BJ (cell line): ENCODE results near the gene TSPAN8. TPM values are rescaled to one million over a fixed set of nuclear protein-coding genes. Genes with fewer than 3 reads are reported as not detected.

Experiments used
- CTCF ChIA-PET: fragments of 350-600 bp; formaldehyde crosslinking; extraction: SDS; loops from one replicate; lab custom pipeline; 2021; ENCODE audit warnings: antibody characterized with exemption, inconsistent platforms; lab: Yijun Ruan, JAX
- POLR2A ChIA-PET: fragments of 300-600 bp; sonication (Branson Sonifier 250); formaldehyde crosslinking; extraction: SDS; loops from one replicate; lab custom pipeline; 2021; ENCODE audit warnings: antibody characterized with exemption; lab: Charles Lee
- DNase-seq: peaks from one replicate; pipeline ENCODE4 v3.0.0-alpha.2; 2011; ENCODE audit warnings: low read depth
- H3K27me3 ChIP-seq: 2 replicates; pipeline ENCODE4 v1.6.0; 2011; ENCODE audit warnings: low read length; ENCODE audit not compliant: control insufficient read depth, insufficient read depth
- H3K36me3 ChIP-seq: 2 replicates; pipeline ENCODE4 v1.5.1; 2011; ENCODE audit warnings: low read length; ENCODE audit not compliant: control insufficient read depth, insufficient read depth
- H3K4me3 ChIP-seq: 2 replicates; pipeline ENCODE4 v1.5.1; 2011; ENCODE audit warnings: low read depth, mild to moderate bottlenecking, control low read depth, low read length
- CTCF ChIP-seq: IDR thresholded peaks from 2 replicates; pipeline ENCODE4 v1.5.1; 2011; ENCODE audit warnings: low read depth, mild to moderate bottlenecking, control low read depth, inconsistent platforms, low read length, moderate library complexity; ENCODE audit not compliant: insufficient read depth
- polyA minus RNA-seq: library from RNA; depleted of rRNA, polyadenylated mRNA; stranded (reverse); fragments of >200 nt; gene quantifications from 2 replicates; pipeline ENCODE4 v1.2.3, GENCODE V29; 2011; rRNA and poly(A)+ RNA removed
- polyA plus RNA-seq: library from polyadenylated mRNA; depleted of rRNA; stranded (reverse); fragments of >200 nt; gene quantifications from 2 replicates; pipeline ENCODE4 v1.2.3, GENCODE V29; 2011; rRNA removed

The TSPAN8 gene
- polyA plus RNA-seq, result not detected in 2 replicates
- not detected in 2 replicates for polyA minus RNA-seq

GRCh38 chr12:71157601-71158233, at the start of gene TSPAN8:
Gene TSPAN8, minus strand, starts transcription at chr12:71157999. Its CDS starts 321 bp downstream, at chr12:71157678.
- no peak within 1 kb of the TSS for H3K4me3 ChIP-seq
- H3K27me3 ChIP-seq, result no peaks in the 10 kb centered on the region
- no peak for TF ChIP-seq CTCF
- no peak for DNase-seq
- ChIA-PET POLR2A (no interaction called here), CTCF (no interaction called here)
- no peaks in the 10 kb centered on the region for H3K36me3 ChIP-seq

- H3K4me3 ChIP-seq, result no peak overlapping the region
- POLR2A ChIA-PET, result no interaction called here
- no peaks in the 10 kb centered on the region for H3K27me3 ChIP-seq
- TF ChIP-seq CTCF, result no peak
- no peak for DNase-seq
- no peaks in the 10 kb centered on the region for H3K36me3 ChIP-seq
- CTCF ChIA-PET, result no interaction called here
Measured at GRCh38 chr12:71201136-71201679, 43.4 kb upstream of the TSPAN8 start.

DNA sequence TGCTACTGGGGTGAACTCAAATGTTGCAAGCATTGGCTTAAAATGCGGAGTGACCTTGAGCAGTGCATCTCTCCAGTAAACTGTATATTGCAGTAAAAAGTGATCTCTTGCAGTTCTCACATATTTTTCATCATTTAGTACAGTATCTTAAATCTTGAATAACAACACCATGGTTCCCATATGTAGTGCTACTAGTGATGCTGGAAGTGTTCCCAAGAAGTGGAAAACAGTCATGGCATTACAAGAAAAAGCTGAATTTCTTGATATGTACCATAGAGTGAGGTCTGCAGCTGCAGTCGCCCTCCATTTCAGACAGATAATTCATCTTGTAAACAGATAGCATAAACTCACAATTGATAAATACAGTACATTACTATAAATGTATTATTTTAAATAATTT, 42.9 kb upstream of the TSPAN8 start:
- H3K36me3 ChIP-seq, result no peaks in the 10 kb centered on the region

GRCh38 chr12:71197460-71197859, 39.7 kb upstream of the TSPAN8 start:
- no peaks in the 10 kb centered on the region for H3K36me3 ChIP-seq
- TF ChIP-seq CTCF, result no peak
- no peaks in the 10 kb centered on the region for H3K27me3 ChIP-seq
- ChIA-PET POLR2A (no interaction called here), CTCF (no interaction called here)
- DNase-seq, result no peak
- H3K4me3 ChIP-seq, result no peak overlapping the region

More for the DNA sequence above, 42.9 kb upstream of the TSPAN8 start:
- ChIA-PET POLR2A (no interaction called here), CTCF (no interaction called here)
- no peak for DNase-seq
- Histone ChIP-seq H3K27me3 (no peaks in the 10 kb centered on the region), H3K4me3 (no peak overlapping the region)
- no peak for TF ChIP-seq CTCF

- DNase-seq, result no peak
- POLR2A ChIA-PET, result no interaction called here
- CTCF ChIA-PET, result no interaction called here
- H3K36me3 ChIP-seq, result no peaks in the 10 kb centered on the region
- no peaks in the 10 kb centered on the region for H3K27me3 ChIP-seq
- no peak for TF ChIP-seq CTCF
- no peak overlapping the region for H3K4me3 ChIP-seq
Measured at GRCh38 chr12:71195338-71195896, 37.6 kb upstream of the TSPAN8 start.
